ENCODE results near the gene SPAG7.

GRCh38 chr17:4950746-4951204 lies 16.8 kb downstream of the SPAG7 start, which contains the start of gene ENO3:
- TF ChIP-seq CTCF (conservative IDR thresholded peaks at IDR 0.05): no peak
- no peak for TF ChIP-seq ZFX (IDR thresholded peaks at IDR 0.05)
